ENCODE data around the gene THSD4.

The THSD4 gene

GRCh38 chr15:71129669-71130068, 14.4 kb downstream of the THSD4 start:
- H3K27me3 ChIP-seq (ENCODE audit: control insufficient read depth in 1 of 2, insufficient read depth in 2 of 2, low read length in 2 of 2): no peaks in the 10 kb centered on the region
- H3K36me3 ChIP-seq (ENCODE audit: control insufficient read depth in 1 of 2, insufficient read depth in 2 of 2, low read length in 2 of 2): no peaks in the 10 kb centered on the region
- no peaks in the 10 kb centered on the region for H3K9me3 ChIP-seq (ENCODE audit: control insufficient read depth in 1 of 2, low read length in 2 of 2)
- H3K9ac ChIP-seq (ENCODE audit: low read depth in 1 of 2, low read length in 2 of 2): no peak overlapping the region
- H3K27ac ChIP-seq (ENCODE audit: low read depth, low read length): no peak overlapping the region
- no peaks in the 10 kb centered on the region for H3K4me1 ChIP-seq (ENCODE audit: control insufficient read depth in 1 of 2, insufficient read depth in 2 of 2, low read length in 2 of 2)
- H3K4me3 ChIP-seq (ENCODE audit: low read depth in 1 of 2, low read length in 2 of 2): no peak overlapping the region

DNA sequence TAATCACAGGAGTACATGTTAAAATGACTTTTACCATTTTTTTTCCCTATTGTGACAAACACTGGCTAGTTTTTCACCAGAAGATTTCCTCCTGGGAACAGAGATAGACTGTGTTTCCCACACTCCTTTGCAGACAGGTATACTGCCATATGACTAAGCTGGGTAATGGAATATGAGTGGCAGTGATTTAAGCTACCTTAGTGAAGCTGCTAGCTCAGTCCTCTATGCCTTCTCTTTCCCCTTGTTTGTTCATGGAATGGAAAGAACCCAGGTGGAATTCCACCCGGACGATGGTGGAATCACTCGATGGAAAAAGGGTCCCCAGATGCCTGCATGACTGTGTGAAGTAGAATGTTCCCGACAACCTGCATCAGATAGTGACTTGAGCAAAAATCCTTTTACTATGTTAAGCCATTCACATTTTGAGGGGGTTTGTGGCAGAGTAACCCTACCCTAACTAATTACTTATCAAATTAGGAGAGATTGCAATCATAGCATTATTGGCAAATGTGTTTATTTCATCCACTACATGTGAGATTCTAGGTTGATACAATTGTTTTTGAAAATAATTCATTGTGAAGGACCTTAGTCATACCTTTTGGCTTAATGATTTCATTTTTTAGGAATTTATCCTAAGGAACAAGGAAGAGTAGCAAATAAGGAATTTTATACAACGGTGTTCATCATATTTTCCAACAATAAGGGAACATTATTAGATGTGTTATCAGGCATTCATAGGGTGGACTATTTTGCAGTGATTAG, 16.5 kb downstream of the THSD4 start:
- Histone ChIP-seq H3K27me3 (ENCODE audit: control insufficient read depth in 1 of 2, insufficient read depth in 2 of 2, low read length in 2 of 2) (no peaks in the 10 kb centered on the region), H3K27ac (ENCODE audit: low read depth, low read length) (no peak overlapping the region), H3K9me3 (ENCODE audit: control insufficient read depth in 1 of 2, low read length in 2 of 2) (no peaks in the 10 kb centered on the region), H3K9ac (ENCODE audit: low read depth in 1 of 2, low read length in 2 of 2) (no peak overlapping the region), H3K36me3 (ENCODE audit: control insufficient read depth in 1 of 2, insufficient read depth in 2 of 2, low read length in 2 of 2) (no peaks in the 10 kb centered on the region), H3K4me1 (ENCODE audit: control insufficient read depth in 1 of 2, insufficient read depth in 2 of 2, low read length in 2 of 2) (no peaks in the 10 kb centered on the region), H3K4me3 (ENCODE audit: low read depth in 1 of 2, low read length in 2 of 2) (no peak overlapping the region)

DNA sequence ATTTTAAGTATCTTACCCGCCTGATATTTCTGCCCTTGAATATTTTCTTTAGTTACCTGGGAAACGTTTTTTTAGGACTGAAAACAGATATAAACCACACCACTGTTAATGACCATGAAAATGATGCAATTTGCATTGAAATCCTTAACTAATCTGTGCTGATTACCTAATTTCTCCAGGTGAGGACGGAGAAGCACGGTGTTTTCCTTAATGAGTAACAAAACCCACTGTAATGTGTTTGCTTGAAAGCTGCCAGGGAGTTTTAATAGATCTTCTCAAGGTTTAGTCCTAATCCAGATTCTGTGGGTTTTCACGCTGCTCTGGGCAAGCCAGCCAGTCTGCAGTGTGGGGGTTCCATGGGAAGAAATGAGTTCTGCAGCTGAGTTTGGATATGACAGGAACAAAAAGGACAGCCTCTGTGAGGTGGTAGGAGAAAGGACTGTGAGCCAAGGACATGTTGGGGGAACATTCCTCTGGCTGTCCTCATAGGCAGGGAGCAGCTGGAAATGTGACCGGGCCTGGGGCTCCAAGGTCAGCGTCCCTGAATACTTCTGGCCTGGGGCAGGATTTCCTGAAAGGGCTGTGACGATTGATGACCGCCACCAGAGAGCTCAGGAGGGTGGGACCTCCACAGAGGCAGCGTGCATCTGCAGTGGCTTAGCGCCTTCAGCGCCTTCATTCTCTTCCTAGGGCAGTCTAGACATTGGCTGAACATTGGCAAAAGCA, 18.6 kb downstream of the THSD4 start:
- Histone ChIP-seq H3K27me3 (ENCODE audit: control insufficient read depth in 1 of 2, insufficient read depth in 2 of 2, low read length in 2 of 2) (no peaks in the 10 kb centered on the region), H3K27ac (ENCODE audit: low read depth, low read length) (no peak overlapping the region), H3K9me3 (ENCODE audit: control insufficient read depth in 1 of 2, low read length in 2 of 2) (no peaks in the 10 kb centered on the region), H3K36me3 (ENCODE audit: control insufficient read depth in 1 of 2, insufficient read depth in 2 of 2, low read length in 2 of 2) (no peaks in the 10 kb centered on the region), H3K4me3 (ENCODE audit: low read depth in 1 of 2, low read length in 2 of 2) (no peak overlapping the region), H3K4me1 (ENCODE audit: control insufficient read depth in 1 of 2, insufficient read depth in 2 of 2, low read length in 2 of 2) (peaks cover 0 to 6% of the 10 kb centered on the region in 2 donors), H3K9ac (ENCODE audit: low read depth in 1 of 2, low read length in 2 of 2) (no peak overlapping the region)

DNA sequence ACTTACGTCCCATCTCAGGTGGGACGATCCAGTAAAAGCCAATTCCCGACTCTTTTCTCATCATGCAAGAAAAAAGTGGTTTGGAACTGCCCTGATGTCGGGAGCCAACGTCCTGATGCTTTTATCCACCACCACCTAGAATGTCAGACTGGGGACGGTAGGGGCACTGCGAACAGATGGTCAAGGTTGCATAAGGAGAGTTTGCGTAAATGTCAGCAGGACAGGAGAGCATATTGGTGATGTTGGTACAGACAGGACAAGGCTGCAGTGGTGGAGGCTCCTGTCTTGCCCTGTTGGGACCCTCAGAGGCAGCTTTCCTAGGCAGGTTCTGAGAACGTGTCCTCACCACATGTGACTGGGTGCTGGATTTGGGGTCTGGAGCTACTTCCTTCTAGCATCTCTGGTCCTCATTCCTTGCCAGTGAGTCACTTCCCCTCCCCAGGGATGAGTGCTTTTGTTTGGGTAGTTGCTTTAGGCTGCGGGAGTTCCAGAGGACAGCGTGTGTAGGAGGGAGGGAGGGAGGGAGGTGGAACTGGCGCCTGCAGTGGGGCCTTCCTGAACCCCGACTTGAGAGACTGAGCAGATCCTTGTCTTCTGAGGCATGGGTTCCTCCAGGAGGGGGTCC, 21.0 kb downstream of the THSD4 start:
- H3K4me3 ChIP-seq (ENCODE audit: low read depth in 1 of 2, low read length in 2 of 2): no peak overlapping the region
- H3K27ac ChIP-seq (ENCODE audit: low read depth, low read length): no peak overlapping the region

DNA sequence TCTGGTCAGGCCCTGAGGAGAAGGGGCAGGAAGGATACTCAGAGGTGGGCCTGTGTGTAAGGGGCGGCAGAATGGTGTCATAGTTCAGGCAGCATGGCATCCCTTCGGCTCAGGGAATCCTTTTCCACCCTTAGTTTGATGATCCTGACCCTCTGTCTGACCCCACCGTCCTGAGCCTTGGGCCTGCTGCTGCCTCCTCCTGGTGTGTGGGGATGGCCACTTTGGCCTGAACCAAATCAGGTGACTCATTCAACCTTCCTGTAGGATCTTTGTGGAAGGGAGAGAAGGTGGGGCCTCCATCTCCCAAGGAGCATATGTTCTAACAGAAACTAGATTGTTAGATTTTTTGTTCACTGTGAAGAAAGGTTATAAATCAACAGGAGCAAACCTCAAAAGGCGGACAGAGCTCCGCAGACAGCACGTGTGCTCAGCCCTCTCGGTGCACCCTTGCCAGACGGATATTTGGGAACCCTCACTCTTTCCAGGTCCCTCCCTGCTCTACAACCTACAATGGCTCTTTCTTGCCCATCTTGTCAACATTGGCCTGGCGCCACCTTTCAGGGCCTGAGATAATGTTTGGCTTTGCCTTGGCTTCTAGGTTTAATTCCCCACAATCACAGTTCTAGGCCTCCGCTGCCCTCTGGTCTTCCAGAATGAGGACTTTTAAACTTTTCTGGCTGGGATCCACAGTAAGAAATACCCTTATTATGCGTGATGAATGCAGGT, 21.7 kb downstream of the THSD4 start:
- Histone ChIP-seq H3K4me3 (ENCODE audit: low read depth in 1 of 2, low read length in 2 of 2) (no peak overlapping the region), H3K4me1 (ENCODE audit: control insufficient read depth in 1 of 2, insufficient read depth in 2 of 2, low read length in 2 of 2) (peaks cover 0 to 10% of the 10 kb centered on the region in 2 donors), H3K9ac (ENCODE audit: low read depth in 1 of 2, low read length in 2 of 2) (no peak overlapping the region), H3K36me3 (ENCODE audit: control insufficient read depth in 1 of 2, insufficient read depth in 2 of 2, low read length in 2 of 2) (no peaks in the 10 kb centered on the region), H3K27me3 (ENCODE audit: control insufficient read depth in 1 of 2, insufficient read depth in 2 of 2, low read length in 2 of 2) (no peaks in the 10 kb centered on the region), H3K9me3 (ENCODE audit: control insufficient read depth in 1 of 2, low read length in 2 of 2) (no peaks in the 10 kb centered on the region), H3K27ac (ENCODE audit: low read depth, low read length) (no peak overlapping the region)

More for the DNA sequence above, 21.0 kb downstream of the THSD4 start:
- Histone ChIP-seq H3K4me1 (ENCODE audit: control insufficient read depth in 1 of 2, insufficient read depth in 2 of 2, low read length in 2 of 2) (peaks cover 0 to 10% of the 10 kb centered on the region in 2 donors), H3K36me3 (ENCODE audit: control insufficient read depth in 1 of 2, insufficient read depth in 2 of 2, low read length in 2 of 2) (no peaks in the 10 kb centered on the region), H3K9me3 (ENCODE audit: control insufficient read depth in 1 of 2, low read length in 2 of 2) (no peaks in the 10 kb centered on the region), H3K9ac (ENCODE audit: low read depth in 1 of 2, low read length in 2 of 2) (no peak overlapping the region), H3K27me3 (ENCODE audit: control insufficient read depth in 1 of 2, insufficient read depth in 2 of 2, low read length in 2 of 2) (no peaks in the 10 kb centered on the region)

GRCh38 chr15:71138473-71138872, 23.2 kb downstream of the THSD4 start:
- peaks cover 0 to 10% of the 10 kb centered on the region in 2 donors for H3K4me1 ChIP-seq (ENCODE audit: control insufficient read depth in 1 of 2, insufficient read depth in 2 of 2, low read length in 2 of 2)

DNA sequence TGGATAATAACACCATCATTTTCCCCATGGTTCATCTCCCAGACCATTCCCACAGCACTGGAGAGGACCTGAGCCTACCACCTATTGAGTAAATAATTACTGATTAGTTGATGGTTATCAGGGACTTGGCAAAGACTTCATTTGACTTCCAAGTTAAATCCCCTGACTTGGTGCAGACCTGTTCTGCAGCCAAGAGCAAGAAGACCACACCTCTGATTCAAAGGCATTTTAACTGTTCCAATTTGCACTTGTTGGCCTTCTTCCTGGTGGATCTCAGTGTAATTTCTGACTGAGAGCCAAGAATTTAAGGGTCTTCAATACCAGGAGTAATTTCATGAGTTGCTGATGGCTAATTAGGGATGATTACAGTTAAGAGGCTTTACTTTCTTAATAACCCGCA, 24.0 kb downstream of the THSD4 start:
- H3K27me3 ChIP-seq (ENCODE audit: control insufficient read depth in 1 of 2, insufficient read depth in 2 of 2, low read length in 2 of 2): no peaks in the 10 kb centered on the region
- no peaks in the 10 kb centered on the region for H3K36me3 ChIP-seq (ENCODE audit: control insufficient read depth in 1 of 2, insufficient read depth in 2 of 2, low read length in 2 of 2)
- peaks cover 0 to 10% of the 10 kb centered on the region in 2 donors for H3K4me1 ChIP-seq (ENCODE audit: control insufficient read depth in 1 of 2, insufficient read depth in 2 of 2, low read length in 2 of 2)
- no peak overlapping the region for H3K9ac ChIP-seq (ENCODE audit: low read depth in 1 of 2, low read length in 2 of 2)
- no peaks in the 10 kb centered on the region for H3K9me3 ChIP-seq (ENCODE audit: control insufficient read depth in 1 of 2, low read length in 2 of 2)
- H3K4me3 ChIP-seq (ENCODE audit: low read depth in 1 of 2, low read length in 2 of 2): no peak overlapping the region
- H3K27ac ChIP-seq (ENCODE audit: low read depth, low read length): no peak overlapping the region

More at GRCh38 chr15:71138473-71138872, 23.2 kb downstream of the THSD4 start:
- Histone ChIP-seq H3K9ac (ENCODE audit: low read depth in 1 of 2, low read length in 2 of 2) (no peak overlapping the region), H3K27me3 (ENCODE audit: control insufficient read depth in 1 of 2, insufficient read depth in 2 of 2, low read length in 2 of 2) (no peaks in the 10 kb centered on the region), H3K9me3 (ENCODE audit: control insufficient read depth in 1 of 2, low read length in 2 of 2) (no peaks in the 10 kb centered on the region), H3K36me3 (ENCODE audit: control insufficient read depth in 1 of 2, insufficient read depth in 2 of 2, low read length in 2 of 2) (no peaks in the 10 kb centered on the region), H3K27ac (ENCODE audit: low read depth, low read length) (no peak overlapping the region), H3K4me3 (ENCODE audit: low read depth in 1 of 2, low read length in 2 of 2) (no peak overlapping the region)

GRCh38 chr15:71141572-71141971, 26.3 kb downstream of the THSD4 start:
- Histone ChIP-seq H3K27me3 (ENCODE audit: control insufficient read depth in 1 of 2, insufficient read depth in 2 of 2, low read length in 2 of 2) (no peaks in the 10 kb centered on the region), H3K9ac (ENCODE audit: low read depth in 1 of 2, low read length in 2 of 2) (no peak overlapping the region), H3K4me1 (ENCODE audit: control insufficient read depth in 1 of 2, insufficient read depth in 2 of 2, low read length in 2 of 2) (peaks cover 0 to 15% of the 10 kb centered on the region in 2 donors), H3K4me3 (ENCODE audit: low read depth in 1 of 2, low read length in 2 of 2) (no peak overlapping the region), H3K36me3 (ENCODE audit: control insufficient read depth in 1 of 2, insufficient read depth in 2 of 2, low read length in 2 of 2) (no peaks in the 10 kb centered on the region), H3K9me3 (ENCODE audit: control insufficient read depth in 1 of 2, low read length in 2 of 2) (no peaks in the 10 kb centered on the region), H3K27ac (ENCODE audit: low read depth, low read length) (no peak overlapping the region)

GRCh38 chr15:71142780-71143179, 27.5 kb downstream of the THSD4 start:
- H3K9ac ChIP-seq (ENCODE audit: low read depth in 1 of 2, low read length in 2 of 2): no peak overlapping the region
- H3K27ac ChIP-seq (ENCODE audit: low read depth, low read length): no peak overlapping the region
- no peaks in the 10 kb centered on the region for H3K36me3 ChIP-seq (ENCODE audit: control insufficient read depth in 1 of 2, insufficient read depth in 2 of 2, low read length in 2 of 2)
- H3K4me3 ChIP-seq (ENCODE audit: low read depth in 1 of 2, low read length in 2 of 2): no peak overlapping the region
- H3K4me1 ChIP-seq (ENCODE audit: control insufficient read depth in 1 of 2, insufficient read depth in 2 of 2, low read length in 2 of 2): peaks cover 0 to 19% of the 10 kb centered on the region in 2 donors
- no peaks in the 10 kb centered on the region for H3K27me3 ChIP-seq (ENCODE audit: control insufficient read depth in 1 of 2, insufficient read depth in 2 of 2, low read length in 2 of 2)
- no peaks in the 10 kb centered on the region for H3K9me3 ChIP-seq (ENCODE audit: control insufficient read depth in 1 of 2, low read length in 2 of 2)

All from duodenal mucosa (tissue), 2 donors.